CD4-positive, alpha-beta T cell treated with Interleukin-10 for 1 hour (primary cell): ENCODE measurements around the gene FLT3LG.
"Not testable (repeated sequence)": the region's sequence is repeated elsewhere in the genome, so short reads cannot be mapped to it uniquely, and the experiment has no call there.

Experiments
- DNase-seq: peaks from one replicate; pipeline ENCODE4 v3.0.0-alpha.2; 2020

The FLT3LG gene

DNA sequence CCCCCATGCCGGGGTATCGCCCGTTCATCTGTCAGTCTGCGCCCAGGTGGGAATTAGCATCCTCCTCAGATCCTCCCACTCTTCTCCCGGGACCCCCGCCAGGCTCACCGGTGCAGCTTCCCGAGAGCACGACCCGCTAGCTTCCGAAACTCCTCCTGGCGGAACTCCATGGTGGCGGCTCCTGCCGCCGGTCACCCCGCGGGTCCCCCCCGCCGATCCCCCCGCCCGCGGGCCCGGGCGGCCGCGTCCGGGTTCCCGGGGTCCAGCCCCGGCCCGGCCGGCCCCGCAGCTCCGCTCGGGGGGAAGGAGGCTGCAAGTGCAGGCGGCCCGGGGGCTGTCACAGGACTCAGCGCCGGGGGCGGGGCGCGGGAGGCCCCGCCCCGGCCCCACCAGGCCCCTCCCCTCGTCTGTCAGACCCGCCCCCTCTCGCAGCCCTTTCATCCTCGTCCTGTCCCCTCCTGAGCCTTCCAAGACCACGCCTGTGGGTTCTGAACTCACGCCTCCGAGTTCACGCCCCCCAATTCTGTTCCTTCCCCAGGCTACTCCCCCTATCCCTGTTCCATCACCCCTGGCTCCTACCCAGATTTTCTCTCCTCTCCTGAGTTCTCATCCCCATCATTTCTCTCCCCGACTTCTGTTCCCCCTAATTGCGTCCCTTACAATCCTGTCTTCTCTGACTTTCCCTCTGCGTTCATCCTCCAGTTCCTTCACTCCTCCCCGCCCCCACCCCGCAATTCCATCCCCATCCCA lies 32.6 kb upstream of the FLT3LG start, which contains the start of gene SLC17A7:
Gene SLC17A7 (minus strand): TSS at position 318 of the 750 bp plus-strand sequence. CDS start 148 bp downstream, at position 170.
- peak; percentile 56 for DNase-seq

DNA sequence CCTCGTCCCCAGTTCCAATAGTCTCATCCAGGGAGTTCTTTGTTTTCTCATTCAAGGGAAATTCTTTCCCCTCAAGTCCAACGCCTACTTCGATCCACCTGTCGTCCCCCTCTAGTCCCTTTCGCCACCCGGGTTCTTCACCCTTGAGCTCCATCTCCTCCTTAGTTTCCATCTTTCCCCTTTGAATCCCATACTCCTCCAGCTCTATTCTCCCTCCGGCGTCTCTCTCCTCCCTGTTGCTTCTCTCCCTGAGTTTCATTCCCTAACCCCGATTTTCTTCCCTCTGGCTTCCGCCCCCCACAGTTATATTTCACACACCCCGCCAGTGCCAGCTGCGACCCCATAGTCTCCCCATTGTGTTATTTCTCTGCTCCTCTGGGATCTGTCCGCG lies 32.1 kb upstream of the FLT3LG start:
- DNase-seq, result no peak

DNA sequence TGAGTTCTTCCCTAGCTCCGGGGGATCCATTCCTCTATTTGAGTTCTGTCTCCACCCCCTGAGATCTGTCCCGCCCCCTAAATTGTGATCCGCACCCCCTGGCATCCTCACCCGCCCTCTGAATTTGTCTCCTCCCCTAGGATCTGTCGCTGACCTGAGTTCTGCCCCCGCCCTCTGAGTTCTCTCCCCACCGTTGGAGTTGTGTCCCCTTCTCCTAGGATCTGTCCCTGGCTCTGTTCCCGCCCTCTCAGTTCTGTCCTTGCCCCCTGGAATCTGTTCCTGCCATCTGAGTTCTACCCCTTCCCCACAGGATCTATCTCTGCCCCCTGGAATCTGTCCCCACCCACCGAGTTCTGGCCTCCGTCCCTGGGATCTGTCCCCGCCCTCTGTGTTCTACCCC lies 31.7 kb upstream of the FLT3LG start:
- no peak for DNase-seq

DNA sequence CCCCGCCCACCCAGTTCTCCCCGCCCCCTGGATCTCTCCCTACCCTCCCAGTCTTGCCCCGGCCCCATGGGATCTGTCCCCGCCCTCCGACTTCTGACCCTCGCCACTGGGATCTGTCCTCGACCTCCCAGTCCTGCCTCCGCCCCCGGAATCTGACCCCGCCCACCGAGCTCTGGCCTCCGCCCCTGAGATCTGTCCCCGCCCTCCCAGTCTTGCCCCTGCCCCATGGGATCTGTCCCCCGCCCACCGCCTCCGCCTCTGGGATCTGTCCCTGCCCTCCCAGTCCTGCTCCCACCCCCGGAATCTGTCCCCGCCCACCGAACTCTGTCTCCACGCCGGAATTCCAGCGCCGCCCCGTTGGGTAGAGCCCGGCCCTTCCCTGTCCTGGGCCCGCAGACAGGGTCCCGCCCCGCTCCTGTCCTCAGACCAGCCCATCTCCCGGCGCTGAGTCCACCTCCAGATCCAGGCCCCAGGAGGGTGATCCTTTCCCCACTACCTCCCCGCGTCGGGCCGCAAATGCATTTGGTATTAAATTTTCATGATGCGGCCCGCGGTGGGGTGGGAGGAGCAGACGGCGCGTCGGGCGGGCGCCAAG lies 31.1 kb upstream of the FLT3LG start:
- peak; percentile 60 for DNase-seq

DNA sequence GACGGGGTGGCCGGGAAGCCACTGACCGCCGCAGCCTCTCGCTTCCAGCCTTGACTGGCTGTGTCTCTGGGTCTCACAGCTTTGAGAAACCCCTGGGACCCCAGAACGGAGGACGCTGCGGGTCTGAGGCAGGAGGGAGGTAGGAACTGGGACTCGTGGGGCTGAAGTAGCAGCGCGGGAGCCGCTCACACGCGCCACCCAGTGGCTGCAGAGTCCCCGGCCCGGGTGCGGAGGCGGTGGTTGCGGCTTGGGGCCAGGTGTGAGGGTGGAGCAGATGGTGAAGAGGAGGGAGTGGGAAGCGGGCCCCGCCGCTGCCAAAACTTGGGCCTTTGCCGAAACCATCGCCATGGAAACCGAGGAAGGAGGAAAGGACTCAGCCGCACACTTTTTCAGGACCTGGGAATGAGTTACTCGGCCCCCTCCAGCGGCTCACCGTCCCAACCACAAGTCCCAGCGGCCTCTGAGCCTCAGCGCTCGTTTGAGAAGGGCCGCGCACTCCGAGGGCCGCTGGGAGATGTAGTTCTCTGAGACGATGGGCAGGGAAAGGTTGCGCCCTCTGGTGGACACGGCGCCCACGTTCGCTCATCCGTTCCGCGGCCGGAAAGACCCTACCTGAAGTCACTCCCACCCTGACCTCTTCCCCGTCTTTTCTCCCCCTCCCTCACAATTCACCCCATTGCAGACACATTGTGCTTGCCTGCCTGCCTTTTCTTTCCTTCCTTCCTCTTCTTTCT lies 30.5 kb upstream of the FLT3LG start:
- DNase-seq, result peak; percentile 93

- not testable (repeated sequence) for DNase-seq
Measured at GRCh38 chr19:49444100-49444700, 29.8 kb upstream of the FLT3LG start.

- DNase-seq, result no peak
Measured at GRCh38 chr19:49445997-49446396, 28.0 kb upstream of the FLT3LG start.

- DNase-seq, result no peak
Measured at GRCh38 chr19:49447485-49448431, 26.3 kb upstream of the FLT3LG start.

- DNase-seq, result no peak
Measured at GRCh38 chr19:49448432-49448786, 25.6 kb upstream of the FLT3LG start.

DNA sequence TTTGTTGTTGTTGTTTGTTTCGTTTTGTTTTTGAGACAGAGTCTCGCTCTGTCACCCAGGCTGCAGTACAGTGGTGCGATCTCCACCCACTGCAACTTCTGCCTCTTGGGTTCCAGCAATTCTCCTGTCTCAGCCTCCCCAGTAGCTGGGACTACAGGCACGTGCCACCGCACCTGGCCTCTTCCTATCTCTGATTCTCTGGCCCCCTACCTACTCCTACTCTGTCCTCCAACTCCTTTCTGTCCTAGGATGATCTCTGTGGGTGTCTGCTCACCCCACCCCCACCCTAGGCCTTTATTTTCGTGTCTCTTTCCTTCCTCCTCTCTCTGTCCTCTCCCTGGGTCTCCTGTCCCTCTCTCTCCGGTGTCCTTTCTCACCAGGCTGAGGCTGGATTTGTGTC lies 23.6 kb upstream of the FLT3LG start:
- DNase-seq, result no peak

- DNase-seq, result peak; percentile 98
Measured at GRCh38 chr19:49451430-49452181, 22.4 kb upstream of the FLT3LG start, which contains the start of gene PIH1D1. Gene PIH1D1, minus strand, starts transcription at chr19:49451814. Its CDS starts 240 bp downstream, at chr19:49451574.

DNA sequence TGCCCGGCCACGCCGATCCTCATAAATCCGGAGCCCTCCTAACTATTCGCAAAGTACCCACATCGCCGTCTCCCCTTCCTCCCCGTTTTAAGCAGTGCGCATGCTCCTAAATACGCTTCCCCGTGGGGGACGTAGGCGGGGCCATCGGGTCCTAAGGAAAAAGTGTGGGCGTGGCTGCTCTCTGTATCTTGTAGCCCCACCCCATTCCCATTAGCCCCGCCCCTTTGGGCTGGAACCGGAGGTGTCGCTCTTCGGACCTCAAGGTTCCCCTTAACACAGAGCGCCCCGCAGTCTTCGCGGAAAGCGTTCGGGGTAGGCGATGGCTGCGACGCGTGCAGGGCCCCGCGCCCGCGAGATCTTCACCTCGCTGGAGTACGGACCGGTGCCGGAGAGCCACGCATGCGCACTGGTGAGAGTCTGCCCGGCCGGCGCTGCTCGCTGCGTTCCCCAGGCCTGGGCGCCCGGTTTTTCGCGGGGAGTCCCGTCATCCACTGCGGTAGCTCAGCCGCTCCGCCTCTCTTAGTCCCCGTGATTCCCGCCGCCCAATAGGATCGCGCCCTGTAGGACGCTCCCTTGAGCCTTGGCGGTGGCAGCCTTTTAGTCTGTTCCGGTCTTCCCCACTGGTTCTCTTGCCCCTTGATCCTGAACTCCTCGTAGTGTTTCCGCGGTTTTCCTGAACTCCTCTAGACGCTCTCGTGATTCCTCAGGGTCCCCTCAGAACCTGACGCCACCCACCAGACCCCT lies 20.8 kb upstream of the FLT3LG start, which contains the start of gene ALDH16A1:
Gene ALDH16A1 (plus strand): TSS at position 213 of the 744 bp plus-strand sequence. CDS start 107 bp downstream, at position 320.
- peak; percentile 98 for DNase-seq

GRCh38 chr19:49453757-49454240 lies 20.2 kb upstream of the FLT3LG start:
- DNase-seq, result peak; percentile 51

DNA sequence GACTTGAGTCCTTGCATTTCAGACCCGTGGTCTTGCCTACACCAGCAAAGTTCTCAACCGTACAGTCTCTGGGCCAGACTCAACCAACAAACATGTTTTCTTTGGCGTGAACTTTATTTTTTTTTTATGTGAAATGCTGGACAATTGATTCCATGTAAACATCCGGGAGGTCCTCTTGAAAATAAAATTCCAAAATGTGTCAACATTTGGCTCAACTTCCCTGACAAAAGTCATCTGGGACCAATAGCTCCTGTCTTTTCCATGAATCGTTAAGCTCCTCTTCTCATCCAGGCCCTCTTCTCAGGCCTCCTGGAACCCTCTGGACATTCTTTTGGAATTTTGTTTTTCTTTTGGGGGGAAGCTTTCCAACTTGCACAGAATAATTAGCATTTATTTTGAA lies 18.2 kb upstream of the FLT3LG start:
- no peak for DNase-seq

DNA sequence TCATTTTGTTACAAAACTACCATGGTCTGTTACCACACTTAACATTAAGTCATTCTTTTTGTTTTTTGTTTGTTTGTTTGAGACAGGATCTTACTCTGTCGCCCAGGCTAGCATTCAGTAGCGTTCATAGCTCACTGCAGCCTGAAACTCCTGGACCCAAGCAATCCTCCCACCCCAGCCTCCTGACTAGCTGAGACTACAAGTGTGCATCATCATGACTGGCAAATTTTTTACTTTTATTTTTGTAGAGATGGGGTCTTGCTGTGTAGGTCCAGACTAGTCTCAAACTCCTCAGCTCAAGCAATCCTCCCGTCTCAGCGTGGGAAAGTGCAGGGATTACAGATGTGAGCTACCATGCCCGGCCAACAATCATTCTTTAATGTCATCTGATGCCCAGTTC lies 17.7 kb upstream of the FLT3LG start:
- DNase-seq, result no peak

GRCh38 chr19:49458567-49458903 lies 15.5 kb upstream of the FLT3LG start:
- DNase-seq, result no peak

DNA sequence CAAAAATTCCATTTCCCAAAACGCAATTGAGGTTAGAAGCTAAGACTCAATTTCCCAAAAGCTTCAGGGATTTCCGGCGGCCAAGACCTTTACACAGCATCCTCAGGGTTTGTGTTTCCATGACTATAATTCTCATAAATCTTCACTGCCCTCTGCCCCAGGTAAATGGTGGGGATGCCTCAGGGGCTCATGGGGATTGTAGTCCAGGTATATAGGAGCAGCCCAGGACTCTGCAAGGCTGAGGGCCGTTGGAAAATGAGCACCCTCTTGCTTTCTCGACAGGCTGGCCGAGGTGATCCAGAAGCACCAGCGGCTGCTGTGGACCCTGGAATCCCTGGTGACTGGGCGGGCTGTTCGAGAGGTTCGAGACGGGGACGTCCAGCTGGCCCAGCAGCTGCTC lies 14.6 kb upstream of the FLT3LG start:
- DNase-seq, result no peak

- not testable (repeated sequence) for DNase-seq
Measured at GRCh38 chr19:49461130-49461529, 12.9 kb upstream of the FLT3LG start.

GRCh38 chr19:49461656-49462055 lies 12.4 kb upstream of the FLT3LG start:
- DNase-seq, result no peak

DNA sequence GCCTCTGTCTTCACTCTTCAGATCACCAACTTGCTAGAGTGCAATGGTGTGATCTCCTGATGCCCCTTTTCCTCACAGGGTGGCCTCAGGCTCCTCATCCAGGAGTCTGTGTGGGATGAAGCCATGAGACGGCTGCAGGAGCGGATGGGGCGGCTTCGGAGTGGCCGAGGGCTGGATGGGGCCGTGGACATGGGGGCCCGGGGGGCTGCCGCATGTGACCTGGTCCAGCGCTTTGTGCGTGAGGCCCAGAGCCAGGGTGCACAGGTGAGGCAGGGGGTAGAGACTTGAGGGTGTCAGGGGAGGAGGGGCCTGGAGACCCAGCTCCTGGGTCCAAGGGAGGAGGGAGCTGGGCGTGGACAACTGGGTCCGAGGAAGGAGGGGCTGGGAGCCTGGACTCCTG lies 11.5 kb upstream of the FLT3LG start:
- DNase-seq, result no peak
